Muscle layer of duodenum (tissue), 2 donors: ENCODE results near the gene MAD1L1.

Source experiments
- H3K27ac ChIP-seq: one replicate; pipeline ENCODE4 v1.7.0; 2013; ENCODE audit warnings: mild to moderate bottlenecking, low read length
- H3K27me3 ChIP-seq: one replicate; pipeline ENCODE4 v1.7.0; 2013; ENCODE audit warnings: low read depth, mild to moderate bottlenecking, control low read depth, low read length
- H3K36me3 ChIP-seq, 2 donors: one replicate each; pipeline ENCODE4 v1.7.0; 2013; ENCODE audit warnings: low read length in 2 of 2, control low read depth in 1 of 2, mild to moderate bottlenecking in 1 of 2; ENCODE audit not compliant: insufficient read depth in 2 of 2, control insufficient read depth in 1 of 2
- H3K4me1 ChIP-seq, 2 donors: one replicate each; pipeline ENCODE4 v1.7.0; 2013; ENCODE audit warnings: low read length in 2 of 2, mild to moderate bottlenecking in 2 of 2, control low read depth in 1 of 2, moderate library complexity in 1 of 2; ENCODE audit not compliant: insufficient read depth in 2 of 2, control insufficient read depth in 1 of 2
- H3K4me3 ChIP-seq, 2 donors: one replicate each; pipeline ENCODE4 v1.7.0; 2013; ENCODE audit warnings: low read length in 2 of 2, low read depth in 1 of 2, mild to moderate bottlenecking in 1 of 2
- H3K9me3 ChIP-seq, 2 donors: one replicate each; pipeline ENCODE4 v1.7.0; 2013; ENCODE audit warnings: low read length in 2 of 2, control low read depth in 1 of 2, mild to moderate bottlenecking in 1 of 2; ENCODE audit not compliant: control insufficient read depth in 1 of 2
- donor health status: healthy.

The MAD1L1 gene

DNA sequence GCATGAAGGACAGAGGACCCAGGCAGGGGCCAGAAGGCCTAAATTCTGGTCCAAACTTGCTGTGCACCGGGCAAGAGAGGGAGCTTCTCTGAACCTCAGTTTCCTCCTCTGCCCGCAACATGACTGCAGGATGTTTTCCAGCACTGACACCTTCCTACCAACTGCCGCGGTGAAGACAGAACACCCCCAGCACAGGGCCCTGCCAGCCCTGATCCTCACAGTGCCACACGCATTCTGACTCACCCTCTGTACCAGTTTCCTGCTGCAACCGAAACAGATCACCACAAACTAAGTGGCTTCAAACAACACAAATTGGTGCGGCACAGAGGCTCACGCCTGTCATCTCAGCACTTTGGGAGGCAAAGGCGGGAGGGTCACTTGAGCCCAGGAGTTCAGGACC, 18.1 kb downstream of the MAD1L1 start:
- peaks cover 14 to 86% of the 10 kb centered on the region in 2 donors for H3K36me3 ChIP-seq
- no peaks in the 10 kb centered on the region for H3K27me3 ChIP-seq
- H3K27ac ChIP-seq: no peak overlapping the region
- no peak overlapping the region for H3K4me3 ChIP-seq
- no peaks in the 10 kb centered on the region for H3K9me3 ChIP-seq
- H3K4me1 ChIP-seq: no peaks in the 10 kb centered on the region

DNA sequence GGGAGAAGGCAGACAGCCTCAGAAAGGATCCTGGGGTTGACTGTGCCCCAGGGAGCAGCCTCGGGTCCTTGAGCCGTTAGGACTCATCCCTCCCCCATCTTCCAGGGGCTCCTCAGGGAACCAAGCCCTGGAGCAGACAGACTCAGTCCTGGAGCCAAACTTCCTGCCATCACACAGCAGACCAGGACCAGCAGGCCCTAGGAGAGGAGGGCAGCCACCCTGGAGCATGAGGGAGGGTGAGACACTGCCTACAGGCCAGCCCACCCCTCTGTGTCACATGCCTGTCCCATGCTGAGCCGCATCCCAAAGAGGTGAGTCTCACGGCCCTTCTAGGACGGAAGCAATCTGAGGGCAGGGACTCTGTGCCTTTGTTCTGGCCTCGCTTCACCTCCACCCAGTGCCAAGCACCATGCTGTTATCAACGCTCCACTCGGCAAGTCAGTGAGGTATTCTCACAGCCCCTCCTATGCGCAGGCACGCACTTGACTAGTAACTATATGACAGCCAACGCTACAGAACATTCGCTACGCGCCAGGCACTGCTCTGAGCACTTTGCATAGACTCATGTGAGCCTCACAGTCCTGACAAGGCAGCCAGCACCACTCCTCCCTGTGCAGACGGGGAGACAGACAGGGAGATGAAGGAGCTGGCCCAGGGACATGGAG, 19.1 kb downstream of the MAD1L1 start:
- Histone ChIP-seq H3K9me3 (no peaks in the 10 kb centered on the region), H3K27ac (no peak overlapping the region), H3K4me1 (no peaks in the 10 kb centered on the region), H3K27me3 (no peaks in the 10 kb centered on the region), H3K36me3 (peaks cover 14 to 81% of the 10 kb centered on the region in 2 donors), H3K4me3 (no peak overlapping the region)

DNA sequence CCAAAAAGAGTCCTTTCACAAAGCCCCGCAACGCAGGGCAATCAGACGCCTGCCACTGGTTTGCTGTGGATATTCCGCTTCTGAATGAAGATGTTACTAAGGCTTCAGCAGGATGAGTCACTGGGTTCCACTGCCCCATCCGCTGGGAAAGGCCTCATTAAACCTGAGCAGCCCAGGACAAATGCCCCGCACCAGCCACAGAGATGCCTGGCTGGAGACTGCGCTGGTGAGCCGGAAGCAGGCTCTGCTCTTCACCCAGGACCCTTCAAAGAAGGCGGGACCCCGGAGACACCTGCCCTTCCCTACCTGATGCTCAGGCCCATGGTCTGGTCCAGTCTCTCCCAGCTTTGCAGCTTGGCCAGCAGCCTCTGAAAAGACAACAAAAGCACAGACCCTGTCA, 19.8 kb downstream of the MAD1L1 start:
- Histone ChIP-seq H3K27ac (no peak overlapping the region), H3K27me3 (no peaks in the 10 kb centered on the region), H3K36me3 (peaks cover 18 to 80% of the 10 kb centered on the region in 2 donors), H3K4me3 (no peak overlapping the region), H3K9me3 (no peaks in the 10 kb centered on the region), H3K4me1 (no peaks in the 10 kb centered on the region)

DNA sequence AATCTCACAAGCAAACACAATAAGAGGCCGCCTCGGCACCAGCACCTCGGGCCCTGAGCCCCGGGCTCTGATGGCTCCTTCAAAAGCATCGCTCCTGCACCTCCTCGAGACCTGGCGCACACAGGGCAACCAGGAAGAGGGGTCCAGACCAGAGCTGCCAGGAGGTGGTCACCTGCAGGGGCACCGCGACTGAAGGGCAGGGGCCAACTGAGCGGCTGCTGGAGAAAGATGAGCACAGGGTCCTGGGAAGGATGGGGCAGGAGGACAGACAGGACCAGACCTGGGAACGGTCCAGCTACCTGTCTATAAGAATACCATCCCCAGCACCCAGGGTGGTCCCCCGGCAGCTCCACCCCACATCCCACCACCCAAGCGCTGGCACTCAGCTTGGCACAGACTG, 20.8 kb downstream of the MAD1L1 start:
- no peak overlapping the region for H3K27ac ChIP-seq
- H3K4me3 ChIP-seq: no peak overlapping the region
- no peaks in the 10 kb centered on the region for H3K9me3 ChIP-seq
- no peaks in the 10 kb centered on the region for H3K27me3 ChIP-seq
- no peaks in the 10 kb centered on the region for H3K4me1 ChIP-seq
- peaks cover 16 to 78% of the 10 kb centered on the region in 2 donors for H3K36me3 ChIP-seq

DNA sequence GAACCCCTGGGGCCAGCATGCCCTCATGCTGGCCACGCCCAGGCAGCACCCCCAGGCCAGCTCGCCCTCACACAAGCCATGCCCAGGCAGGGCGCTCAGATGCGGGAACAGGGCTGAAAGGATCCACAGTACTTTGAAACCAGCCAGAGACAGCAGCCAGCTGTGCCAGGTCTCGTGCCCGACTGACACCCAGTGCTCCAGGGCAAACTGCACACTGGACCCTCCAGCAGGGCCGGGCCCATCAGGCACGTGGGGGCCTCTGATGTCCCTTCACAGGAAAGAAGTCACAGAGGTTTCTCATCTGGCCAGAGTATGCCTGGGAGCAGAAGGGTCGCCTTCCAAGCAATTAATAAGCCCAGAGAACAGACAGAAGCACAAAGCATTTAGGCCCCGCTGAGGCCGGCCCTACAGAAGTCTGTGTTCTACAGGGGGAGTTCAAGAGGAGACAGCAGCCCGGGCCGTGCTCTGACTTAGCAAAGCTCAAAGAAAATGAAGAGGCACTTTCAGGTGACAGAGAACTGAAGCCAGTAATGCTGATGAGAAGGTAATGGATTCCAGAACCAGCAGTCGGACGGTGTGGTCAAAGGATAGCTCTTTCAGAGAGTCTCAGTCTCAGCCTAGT, 21.4 kb downstream of the MAD1L1 start:
- Histone ChIP-seq H3K4me1 (no peaks in the 10 kb centered on the region), H3K36me3 (peaks cover 15 to 73% of the 10 kb centered on the region in 2 donors), H3K9me3 (no peaks in the 10 kb centered on the region), H3K4me3 (no peak overlapping the region), H3K27ac (no peak overlapping the region), H3K27me3 (no peaks in the 10 kb centered on the region)

DNA sequence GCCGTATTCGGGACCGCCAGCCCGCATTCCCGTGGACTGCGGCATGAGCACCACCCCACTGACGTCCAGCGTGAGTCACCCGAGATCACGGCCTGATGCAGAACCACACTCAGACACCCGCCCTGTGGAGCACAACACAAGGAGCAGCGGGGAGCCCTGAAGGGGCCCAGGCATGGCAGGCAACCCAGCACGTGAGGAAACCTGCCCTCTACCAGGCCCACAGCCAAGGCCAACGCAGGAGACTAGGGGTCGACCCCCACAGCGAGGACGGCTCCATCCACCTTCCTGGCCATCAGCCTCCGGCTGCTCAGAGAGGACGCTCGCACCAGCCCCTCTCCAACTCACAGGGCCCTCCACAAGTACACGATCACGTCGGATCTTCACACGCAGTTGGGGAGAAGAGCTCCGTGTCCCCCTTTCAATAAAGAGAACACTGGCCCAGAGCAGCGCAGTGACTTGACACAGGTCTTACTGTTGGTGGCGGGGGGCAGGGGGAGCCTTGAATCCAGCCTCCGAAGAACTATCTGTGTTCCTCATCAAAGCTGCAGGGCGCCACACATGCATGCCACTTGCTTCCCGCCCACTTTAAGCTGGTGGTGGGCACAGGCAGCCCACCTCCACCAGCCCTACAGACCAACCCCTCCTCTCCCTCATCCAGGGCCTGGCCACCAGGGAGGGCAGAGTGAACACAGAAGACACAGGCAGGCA, 22.0 kb downstream of the MAD1L1 start:
- no peaks in the 10 kb centered on the region for H3K9me3 ChIP-seq
- H3K4me3 ChIP-seq: no peak overlapping the region
- no peaks in the 10 kb centered on the region for H3K4me1 ChIP-seq
- no peak overlapping the region for H3K27ac ChIP-seq
- H3K36me3 ChIP-seq: peaks cover 12 to 66% of the 10 kb centered on the region in 2 donors
- H3K27me3 ChIP-seq: no peaks in the 10 kb centered on the region

DNA sequence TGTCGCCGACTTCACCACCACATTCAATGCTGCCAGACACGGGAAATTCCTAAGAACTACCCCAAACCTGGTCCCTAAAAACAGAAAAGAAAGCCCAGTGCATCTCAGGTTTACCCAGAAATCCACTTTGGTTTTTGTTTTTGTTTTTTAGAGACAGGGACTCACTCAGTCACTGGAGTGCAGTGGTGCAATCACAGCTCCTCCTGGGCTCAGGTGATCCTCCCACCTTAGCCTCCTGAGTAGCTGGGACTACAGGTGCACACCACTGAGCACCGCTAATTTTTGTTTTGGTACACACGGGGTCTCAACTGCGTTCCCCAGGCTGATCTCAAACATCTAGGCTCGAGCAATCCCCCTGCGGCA, 22.8 kb downstream of the MAD1L1 start:
- H3K36me3 ChIP-seq: peaks cover 8 to 59% of the 10 kb centered on the region in 2 donors
- no peak overlapping the region for H3K4me3 ChIP-seq
- no peaks in the 10 kb centered on the region for H3K27me3 ChIP-seq
- no peak overlapping the region for H3K27ac ChIP-seq
- H3K9me3 ChIP-seq: no peaks in the 10 kb centered on the region
- H3K4me1 ChIP-seq: peaks cover 0 to 4% of the 10 kb centered on the region in 2 donors

DNA sequence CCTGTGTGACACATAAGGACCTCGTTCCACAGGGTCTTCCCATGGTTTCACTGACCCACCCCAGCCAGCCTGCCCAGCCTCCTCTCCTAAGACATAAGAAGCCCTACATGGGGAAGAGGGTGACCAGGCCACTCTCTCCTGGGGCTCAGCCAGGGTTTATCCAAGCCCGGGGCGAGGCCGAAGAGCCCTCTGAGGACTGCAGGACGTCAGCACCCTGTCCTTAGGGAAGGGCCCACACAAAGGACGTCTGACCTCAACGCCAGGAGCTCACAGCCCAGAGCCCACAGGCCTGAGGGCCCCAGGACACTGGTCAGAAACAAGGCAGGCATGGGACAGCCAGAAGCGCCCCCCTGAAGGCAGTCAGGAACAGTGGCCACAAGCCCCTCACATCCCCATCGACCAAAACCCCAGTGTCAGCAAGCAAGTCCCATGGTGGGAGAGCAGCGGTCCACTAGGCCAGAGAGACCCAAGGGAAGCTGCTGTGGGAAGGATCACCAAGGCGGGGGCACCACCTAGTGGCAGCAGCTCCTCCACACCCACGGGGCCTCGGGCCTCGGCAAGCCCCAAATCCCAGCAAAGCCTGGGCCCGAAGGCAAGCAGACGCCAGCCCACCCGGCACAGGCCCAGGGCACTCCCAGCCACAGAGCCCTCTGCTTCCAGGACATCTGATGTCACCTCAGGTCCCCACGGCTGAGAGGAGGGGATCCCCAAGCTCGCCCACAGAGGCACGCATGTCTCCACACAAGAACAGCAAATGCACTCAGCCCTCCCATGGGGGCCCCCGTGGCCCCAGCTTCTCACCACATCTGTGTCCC, 23.4 kb downstream of the MAD1L1 start:
- Histone ChIP-seq H3K27ac (no peak overlapping the region), H3K27me3 (no peaks in the 10 kb centered on the region), H3K36me3 (peaks cover 8 to 53% of the 10 kb centered on the region in 2 donors), H3K4me1 (peaks cover 0 to 6% of the 10 kb centered on the region in 2 donors), H3K9me3 (no peaks in the 10 kb centered on the region), H3K4me3 (no peak overlapping the region)

DNA sequence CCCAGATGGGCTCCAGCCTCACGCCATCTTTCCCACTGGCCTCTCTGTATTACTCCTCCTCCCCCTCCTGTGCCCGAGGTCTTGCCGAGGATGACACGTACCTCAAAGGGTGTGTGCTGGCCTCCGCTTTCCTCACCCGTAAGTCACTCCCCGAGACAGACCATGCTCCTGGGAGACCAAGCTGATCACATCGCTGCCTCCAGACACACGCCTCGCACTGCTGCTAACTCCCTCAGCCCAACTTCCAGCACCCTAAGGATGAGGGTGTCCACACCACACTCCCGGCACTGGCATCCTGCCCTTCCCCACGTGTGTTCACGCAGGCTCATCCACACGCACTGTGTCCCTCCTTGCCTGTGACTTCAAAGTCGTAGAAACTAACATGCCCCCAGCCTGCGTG, 24.0 kb downstream of the MAD1L1 start:
- peaks cover 8 to 47% of the 10 kb centered on the region in 2 donors for H3K36me3 ChIP-seq
- peaks cover 0 to 13% of the 10 kb centered on the region in 2 donors for H3K4me1 ChIP-seq
- no peaks in the 10 kb centered on the region for H3K9me3 ChIP-seq
- H3K4me3 ChIP-seq: no peak overlapping the region
- H3K27ac ChIP-seq: no peak overlapping the region
- H3K27me3 ChIP-seq: no peaks in the 10 kb centered on the region

DNA sequence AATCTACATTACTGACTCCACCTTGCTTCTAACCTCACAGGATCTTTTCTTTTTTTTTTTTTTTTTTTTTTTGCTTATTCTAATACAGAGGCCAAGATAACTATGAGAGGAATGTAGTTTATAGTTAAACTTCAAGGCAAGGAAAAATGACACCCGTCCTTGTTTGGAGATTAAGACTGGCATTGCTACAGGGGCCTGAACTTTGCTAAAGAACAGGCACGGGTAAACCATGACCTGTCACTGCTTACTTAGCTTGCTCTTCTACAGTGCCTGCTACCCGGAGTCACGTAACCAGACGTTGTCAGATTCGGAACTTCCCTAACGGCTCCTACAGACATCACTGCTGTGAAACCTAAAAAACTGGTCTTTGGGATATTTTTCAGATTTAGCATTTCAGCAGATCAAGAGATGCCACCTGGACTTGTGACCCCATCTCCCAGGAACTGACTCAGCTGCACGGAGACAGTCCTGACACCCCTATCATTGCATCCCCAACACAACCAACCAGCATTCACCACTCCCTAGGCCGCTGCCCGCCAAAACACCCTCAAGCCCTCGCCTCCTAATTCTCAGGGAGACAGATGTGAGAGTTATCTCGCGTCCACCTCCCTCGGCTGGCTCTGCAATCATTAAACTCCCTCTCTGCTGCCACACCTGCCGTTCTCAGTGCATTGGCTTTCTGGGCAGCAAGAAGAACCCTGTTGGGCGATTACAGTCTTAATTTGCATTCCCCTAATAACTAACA, 27.5 kb downstream of the MAD1L1 start:
- H3K27me3 ChIP-seq: no peaks in the 10 kb centered on the region
- peaks cover 0 to 23% of the 10 kb centered on the region in 2 donors for H3K4me1 ChIP-seq
- H3K9me3 ChIP-seq: no peaks in the 10 kb centered on the region
- H3K36me3 ChIP-seq: peaks cover 8 to 16% of the 10 kb centered on the region in 2 donors
- H3K4me3 ChIP-seq: no peak overlapping the region
- no peak overlapping the region for H3K27ac ChIP-seq
